SK-N-MC (cell line): Measurements from ENCODE around the gene NPTN.

Source experiments
- EZH2 ChIP-seq: fragments of 200-600 bp; sonication (generic); IDR thresholded peaks from one replicate; pipeline ENCODE4 v1.6.1; 2017; ENCODE audit warnings: antibody characterized with exemption
- POLR2AphosphoS5 ChIP-seq: IDR thresholded peaks from 2 replicates; pipeline ENCODE4 v1.6.1; 2012; ENCODE audit warnings: mild to moderate bottlenecking, low read depth, low read length, borderline replicate concordance

DNA sequence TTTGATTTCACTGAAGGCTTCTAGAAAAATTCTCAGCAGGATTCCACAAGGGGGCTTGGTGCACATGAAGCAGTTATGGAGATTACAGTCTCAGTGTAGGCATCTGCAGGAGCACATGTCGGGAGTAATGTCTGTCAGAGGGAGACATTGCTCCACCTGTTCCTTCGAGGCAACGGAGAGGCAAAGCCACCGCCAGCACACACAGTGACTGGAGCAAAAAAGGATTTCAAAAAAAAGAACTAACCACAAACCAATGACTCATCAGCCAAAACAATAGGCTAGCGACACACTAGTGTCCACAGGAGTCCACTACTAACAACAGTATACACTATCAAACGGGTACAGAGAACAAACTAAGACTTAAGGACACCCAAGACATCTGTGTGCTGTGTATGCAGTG is 68.9 kb downstream of the NPTN start:
- TF ChIP-seq POLR2AphosphoS5 (no peak), EZH2 (no peak)
